ENCODE results near the gene SRSF9.
"Not testable (repeated sequence)": the region's sequence is repeated elsewhere in the genome, so short reads cannot be mapped to it uniquely, and the experiment has no call there.

SRSF9 gene

GRCh38 chr12:120469450-120470149 is at the start of gene SRSF9:
Gene SRSF9 (minus strand): TSS chr12:120469748. CDS start chr12:120469609, 139 bp downstream.
- DNase-seq (ENCODE audit: low read depth, low spot score): peak; percentile 99

DNA sequence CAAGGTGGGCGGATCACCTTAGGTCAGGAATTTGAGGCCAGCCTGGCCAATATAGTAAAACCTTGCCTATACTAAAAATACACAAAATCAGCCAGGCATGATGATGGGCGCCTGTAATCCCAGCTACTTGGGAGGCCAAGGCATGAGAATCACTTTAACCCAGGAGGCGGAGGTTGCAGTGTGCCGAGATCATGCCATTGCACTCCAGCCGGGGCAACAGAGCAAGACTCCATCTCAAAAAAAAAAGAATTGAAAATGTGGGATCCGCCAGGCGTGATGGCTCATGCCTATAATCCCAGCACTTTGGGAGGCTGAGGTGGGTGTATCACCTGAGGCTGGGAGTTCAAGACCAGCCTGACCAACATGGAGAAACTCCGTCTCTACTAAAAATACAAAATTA is 49.8 kb upstream of the SRSF9 start:
- DNase-seq (ENCODE audit: low read depth, low spot score): not testable (repeated sequence)

GRCh38 chr12:120515496-120515895 is 45.9 kb upstream of the SRSF9 start:
- no peak for DNase-seq (ENCODE audit: low read depth, low spot score)

DNA sequence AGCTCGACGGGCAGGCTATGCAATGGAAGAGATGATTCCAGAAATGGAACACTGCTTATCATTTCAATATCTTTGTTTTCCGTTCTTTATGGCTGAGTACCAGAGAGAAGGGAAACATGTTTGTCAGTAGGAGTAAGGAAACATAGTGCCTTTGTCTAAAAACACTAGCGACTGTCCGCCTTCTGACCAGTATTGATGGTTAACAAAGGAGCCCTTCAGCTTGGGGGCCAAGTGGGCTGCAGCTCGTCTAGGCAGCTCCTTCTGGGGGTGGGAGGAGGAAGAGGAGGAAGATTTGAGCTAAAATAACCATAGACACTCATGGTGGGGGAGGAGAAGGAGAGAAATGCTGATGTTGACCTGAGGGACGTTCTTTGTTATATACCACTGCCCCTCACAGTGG is 44.5 kb upstream of the SRSF9 start:
- no peak for DNase-seq (ENCODE audit: low read depth, low spot score)

DNA sequence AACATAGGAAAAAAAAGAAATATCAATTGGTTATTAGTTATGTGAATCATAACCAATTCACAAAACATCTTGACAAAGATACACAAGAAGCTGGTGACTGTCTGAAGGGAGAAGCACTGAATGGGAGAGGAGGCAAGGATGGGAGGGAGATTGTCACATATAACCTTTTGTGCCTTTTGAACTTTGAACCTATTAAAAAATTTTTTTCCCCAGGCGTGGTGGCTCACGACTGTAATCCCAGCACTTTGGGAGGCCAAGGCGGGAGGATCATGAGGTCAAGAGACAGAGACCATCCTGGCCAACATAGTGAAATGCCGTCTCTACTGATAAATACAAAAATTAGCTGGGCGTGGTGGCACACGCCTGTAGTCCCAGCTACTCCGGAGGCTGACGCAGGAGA is 39.0 kb upstream of the SRSF9 start:
- no peak for DNase-seq (ENCODE audit: low read depth, low spot score)

- no peak for DNase-seq (ENCODE audit: low read depth, low spot score)
Measured at GRCh38 chr12:120504587-120504986, 35.0 kb upstream of the SRSF9 start.

DNA sequence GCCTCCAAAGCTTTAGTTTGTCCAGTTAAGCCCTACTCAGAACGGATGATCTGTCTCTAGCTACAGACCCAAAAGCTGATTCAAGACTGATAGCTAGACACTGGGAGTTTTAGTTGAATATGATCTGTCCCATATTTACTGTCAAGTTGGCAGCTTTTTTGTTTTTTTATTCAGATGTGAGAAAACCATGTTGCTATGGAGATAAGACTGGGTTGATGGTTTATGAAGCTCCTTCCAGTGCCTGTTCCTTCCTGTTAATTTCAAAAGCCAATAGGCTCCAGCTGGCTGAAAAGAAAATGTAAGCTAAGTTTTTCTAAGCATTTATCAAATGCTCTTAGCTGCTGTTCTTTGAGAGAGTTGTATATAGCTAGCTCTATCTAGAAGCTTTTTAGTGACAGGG is 31.0 kb upstream of the SRSF9 start:
- DNase-seq (ENCODE audit: low read depth, low spot score): no peak

GRCh38 chr12:120498870-120499515 is 29.4 kb upstream of the SRSF9 start:
- no peak for DNase-seq (ENCODE audit: low read depth, low spot score)

- no peak for DNase-seq (ENCODE audit: low read depth, low spot score)
Measured at GRCh38 chr12:120497524-120498150, 28.1 kb upstream of the SRSF9 start.

- no peak for DNase-seq (ENCODE audit: low read depth, low spot score)
Measured at GRCh38 chr12:120496413-120497340, 27.1 kb upstream of the SRSF9 start.

GRCh38 chr12:120495731-120496412 is 26.3 kb upstream of the SRSF9 start, which contains the start of gene DYNLL1:
Gene DYNLL1 (plus strand): TSS chr12:120496113. CDS start chr12:120496422, 309 bp downstream.
- peak; percentile 96 for DNase-seq (ENCODE audit: low read depth, low spot score)

GRCh38 chr12:120495186-120495730 is 25.7 kb upstream of the SRSF9 start:
- DNase-seq (ENCODE audit: low read depth, low spot score): no peak

DNA sequence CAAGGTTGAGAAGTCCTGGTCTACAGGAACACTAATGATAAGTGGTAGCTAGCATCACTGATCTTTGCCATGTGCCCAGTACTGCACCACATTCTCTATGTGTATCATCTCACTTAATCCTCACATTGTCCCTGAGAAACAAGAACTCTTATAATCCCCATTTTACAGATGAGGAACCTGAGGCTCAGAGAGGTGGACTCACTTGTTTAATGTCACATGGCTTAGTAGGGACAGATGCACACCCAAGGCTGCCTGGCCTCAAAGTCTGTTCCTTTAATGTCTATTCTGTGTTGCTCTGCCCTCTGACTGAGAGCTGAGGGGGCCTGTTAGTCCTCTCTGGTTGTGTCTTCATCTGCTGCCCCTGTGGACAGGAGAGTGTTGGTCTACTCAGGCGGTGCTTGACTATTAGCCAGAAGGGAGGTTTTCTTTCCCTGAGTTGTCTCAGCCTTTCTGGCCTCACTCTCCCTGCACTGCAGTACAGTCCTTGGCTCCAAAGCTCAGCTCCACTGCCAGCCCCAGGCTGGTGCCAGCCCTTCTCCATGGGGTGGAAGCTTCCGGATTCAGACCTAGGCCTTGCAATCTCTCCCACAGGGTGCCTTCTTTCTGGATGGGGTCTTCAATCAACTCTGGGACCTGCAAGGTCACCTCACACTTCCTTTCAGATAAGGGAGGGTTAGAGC is 21.4 kb upstream of the SRSF9 start:
- no peak for DNase-seq (ENCODE audit: low read depth, low spot score)

GRCh38 chr12:120490325-120490724 is 20.8 kb upstream of the SRSF9 start:
- DNase-seq (ENCODE audit: low read depth, low spot score): no peak

- DNase-seq (ENCODE audit: low read depth, low spot score): no peak
Measured at GRCh38 chr12:120489018-120489417, 19.5 kb upstream of the SRSF9 start.

- no peak for DNase-seq (ENCODE audit: low read depth, low spot score)
Measured at GRCh38 chr12:120488057-120488640, 18.6 kb upstream of the SRSF9 start.

DNA sequence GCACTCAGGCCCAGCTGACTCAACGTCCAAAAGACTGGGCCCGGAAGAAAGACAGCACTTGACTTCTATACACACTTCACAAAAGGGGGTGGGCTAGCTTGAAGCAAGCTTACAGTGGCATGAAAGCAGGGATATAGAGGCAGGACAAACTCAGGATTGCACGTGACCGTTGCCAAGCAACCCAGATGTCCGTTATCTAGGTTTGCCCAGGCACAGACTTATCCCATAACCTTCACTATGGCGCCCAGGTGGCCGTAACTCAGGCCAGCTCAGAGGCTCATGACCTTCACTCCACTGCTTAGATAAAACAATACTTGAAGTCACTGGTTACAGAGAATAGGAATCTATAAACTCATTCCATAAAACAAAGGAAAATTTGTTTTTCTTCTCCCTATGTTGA is 18.0 kb upstream of the SRSF9 start:
- DNase-seq (ENCODE audit: low read depth, low spot score): not testable (repeated sequence)

- no peak for DNase-seq (ENCODE audit: low read depth, low spot score)
Measured at GRCh38 chr12:120485961-120486881, 16.7 kb upstream of the SRSF9 start.

DNA sequence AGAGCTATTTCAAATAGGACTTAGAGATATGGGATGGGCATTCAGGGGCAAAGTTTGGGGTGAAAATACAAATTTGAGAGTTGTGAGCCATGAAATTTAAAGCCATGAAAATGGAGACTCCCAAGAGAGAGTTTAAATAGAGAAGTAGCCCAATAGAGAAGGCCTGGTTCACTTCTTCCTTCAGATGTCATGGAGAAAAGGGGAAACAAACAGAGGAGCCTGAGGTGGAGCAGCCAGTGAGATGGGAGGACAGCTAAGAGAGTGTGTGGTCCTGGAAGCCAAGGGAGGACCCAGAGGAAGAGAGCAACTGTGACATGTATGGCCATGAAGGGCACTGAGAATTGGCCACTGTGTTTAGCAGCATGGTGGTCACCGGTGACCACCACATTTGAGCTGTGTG is 14.1 kb upstream of the SRSF9 start:
- no peak for DNase-seq (ENCODE audit: low read depth, low spot score)
